K562 (cell line): ENCODE measurements around the gene SLC6A13. TPM values are rescaled to one million over a fixed set of nuclear protein-coding genes. Genes with fewer than 3 reads are reported as not detected.

Experiments used
- ATAC-seq: fragments of 200-7000 bp; cut with Tn5 transposase; 3 replicates; pipeline ENCODE4 v1.9.1; 2020; ENCODE audit warnings: moderate library complexity
- BruUV-seq: library from RNA; stranded (reverse); fragments of 400-500 nt; replicated peaks from 2 replicates; lab custom pipeline; 2021; lab: Mats Ljungman, UMichigan
- CTCF ChIA-PET: fragments of 300-600 bp; formaldehyde crosslinking; extraction: SDS; loops from one replicate; lab custom pipeline; 2021; ENCODE audit warnings: low intra/inter-chr PET ratio; lab: Yijun Ruan, JAX
- POLR2A ChIA-PET: fragments of 300-600, 350-650 bp; sonication (Branson Sonifier 250); formaldehyde crosslinking; extraction: SDS; loops from one replicate; lab custom pipeline; 2021; ENCODE audit warnings: antibody characterized with exemption, inconsistent platforms; lab: Yijun Ruan, JAX
- DNase-seq, 4 experiments: peaks; one replicate each; pipeline versions ENCODE4 v3.0.0 to v3.0.0-alpha.2; 2011 to 2018; ENCODE audit warnings: low spot score in 3 of 4, mixed read lengths in 3 of 4; ENCODE audit errors: extremely low read depth in 1 of 4
- FAIRE-seq: peaks from 2 replicates; lab custom pipeline; 2011; peaks lifted over from hg19 to GRCh38; lab: Jason Lieb, UNC
- H2AFZ ChIP-seq: 2 replicates; pipeline ENCODE4 v1.6.0; 2011; ENCODE audit warnings: low read depth, low read length, control low read depth, inconsistent platforms
- H3K27ac ChIP-seq: fragments of 200-600 bp; 3 replicates; pipeline ENCODE4 v1.8.0; 2011; ENCODE audit warnings: low read depth, mild to moderate bottlenecking, control low read depth, inconsistent platforms, low read length, moderate library complexity, mixed read lengths; ENCODE audit errors: extremely low read depth
- H3K27me3 ChIP-seq, 2 experiments: fragments of 300-600 bp in 1 of 2; 2 replicates in 1 of 2; 3 replicates in 1 of 2; pipeline versions ENCODE4 v1.6.0 to v1.8.0; 2011; ENCODE audit warnings: inconsistent platforms in 2 of 2, low read length in 2 of 2, mild to moderate bottlenecking in 1 of 2, mixed read lengths in 1 of 2, moderate library complexity in 1 of 2; ENCODE audit not compliant: control insufficient read depth in 2 of 2, insufficient read depth in 2 of 2
- H3K36me3 ChIP-seq: fragments of 300-600 bp; 3 replicates; pipeline ENCODE4 v1.8.0; 2011; ENCODE audit warnings: mild to moderate bottlenecking, low read length, inconsistent platforms; ENCODE audit not compliant: control insufficient read depth, insufficient read depth
- H3K4me1 ChIP-seq, 2 experiments: fragments of 200-600 bp in 1 of 2; replicated peaks in 1 of 2; 2 replicates in 1 of 2; 3 replicates in 1 of 2; pipeline versions ENCODE4 v1.5.1 to v1.8.0; 2011; ENCODE audit warnings: inconsistent platforms in 2 of 2, low read length in 2 of 2, mild to moderate bottlenecking in 1 of 2, mixed read lengths in 1 of 2, moderate library complexity in 1 of 2; ENCODE audit not compliant: control insufficient read depth in 2 of 2, insufficient read depth in 2 of 2
- H3K4me2 ChIP-seq: 2 replicates; pipeline ENCODE4 v1.6.1; 2011; ENCODE audit warnings: low read length, control low read depth, inconsistent platforms, mixed read lengths; ENCODE audit not compliant: insufficient read depth
- H3K4me3 ChIP-seq: fragments of 200-600 bp; sonication (generic), shearing (Covaris generic); 2 replicates; pipeline ENCODE4 v1.5.1; 2016; ENCODE audit warnings: control low read depth, inconsistent platforms
- H3K79me2 ChIP-seq: fragments of 200-600 bp; 3 replicates; pipeline ENCODE4 v1.8.0; 2011; ENCODE audit warnings: low read length, inconsistent platforms; ENCODE audit not compliant: control insufficient read depth, insufficient read depth
- H3K9ac ChIP-seq, 2 experiments: 2 replicates each; pipeline versions ENCODE4 v1.6.0 to v1.6.1; 2011; ENCODE audit warnings: low read depth in 2 of 2, low read length in 2 of 2, control low read depth in 1 of 2, inconsistent platforms in 1 of 2, mild to moderate bottlenecking in 1 of 2, mixed read lengths in 1 of 2; ENCODE audit not compliant: insufficient read depth in 1 of 2
- H3K9me1 ChIP-seq: one replicate; pipeline ENCODE4 v1.6.0; 2011; ENCODE audit warnings: inconsistent platforms, mild to moderate bottlenecking, low read length, moderate library complexity; ENCODE audit not compliant: control insufficient read depth, insufficient read depth
- H3K9me3 ChIP-seq: replicated peaks from 2 replicates; pipeline ENCODE4 v1.5.1; 2011; ENCODE audit warnings: low read depth, low read length, inconsistent platforms; ENCODE audit not compliant: control insufficient read depth, insufficient read depth
- H4K20me1 ChIP-seq: replicated peaks from 2 replicates; pipeline ENCODE4 v1.6.1; 2011; ENCODE audit warnings: low read length, inconsistent platforms, mixed read lengths; ENCODE audit not compliant: control insufficient read depth, insufficient read depth
- ATF1 ChIP-seq, 2 experiments: fragments of 450-650 bp in 1 of 2; IDR thresholded peaks; 2 replicates each; pipeline ENCODE4 v1.6.1; 2016; ENCODE audit warnings: missing compliant biosample characterization in 1 of 2, missing genetic modification characterization in 1 of 2
- MGA ChIP-seq: fragments of 450-650 bp; IDR thresholded peaks from 2 replicates; pipeline ENCODE4 v1.6.1; 2016; ENCODE audit warnings: mild to moderate bottlenecking, moderate library complexity
- RBM17 ChIP-seq: fragments of 200-400 bp; formaldehyde crosslinking; IDR thresholded peaks from 2 replicates; pipeline ENCODE4 v1.6.1; 2017; ENCODE audit warnings: low read depth, mild to moderate bottlenecking, low read length, borderline replicate concordance
- WGBS: fragments of 100-300 bp; shearing (Covaris generic); methylation state at CpG from one replicate; pipeline ENCODE4 v1.1.6; 2016; ENCODE audit warnings: low coverage, mixed read lengths; ENCODE audit not compliant: insufficient coverage; ENCODE audit errors: missing lambda C conversion rate; 5-methylcytosine and 5-hydroxymethylcytosine counted together
- in situ Hi-C: fragments of 300-500 bp; cut with MboI; formaldehyde crosslinking; loops from 4 replicates; pipeline ENCODE4 v1.15.0; 2018; ENCODE audit warnings: inconsistent platforms, mixed read lengths
- intact Hi-C: fragments of 100-400 bp; cut with micrococcal nuclease; formaldehyde crosslinking; loops from 2 replicates; pipeline ENCODE4 v1.14.2; 2022
- polyA plus RNA-seq, 8 experiments: library from polyadenylated mRNA; depleted of rRNA in 4 of 8; stranded (reverse) in 5 of 8; unstranded in 3 of 8; fragments of >200 nt; fragmentation: Nextera tagmentation in 2 of 8; fragmentation: Illumina TruSeq in 1 of 8; extraction: Ambion mirVana in 2 of 8; extraction: Trizol in 1 of 8; gene quantifications; 2 replicates each; pipeline versions ENCODE4 v1.2.1 to v1.2.3, GENCODE V29; 2011 to 2014; ENCODE audit warnings: inconsistent platforms in 1 of 8, missing spikeins in 1 of 8
- total RNA-seq, 7 experiments: library from RNA; depleted of rRNA in 6 of 7; stranded (reverse); fragments of >200 nt in 6 of 7; fragmentation: Illumina TruSeq in 2 of 7; extraction: Trizol in 2 of 7; gene quantifications; 2 replicates each; pipeline versions ENCODE4 v1.2.1 to v1.2.3, GENCODE V29; 2011 to 2021; ENCODE audit warnings: low replicate concordance in 1 of 7

The SLC6A13 gene
- total and polyA plus RNA-seq, 9 of the 15 experiments (the other 6 are each of a cell fraction or from before 2014, with no cell fraction given), result 0.06 to 0.33 (median 0.22) TPM; not detected in 4

- H3K9ac ChIP-seq, result no peak overlapping the region
- BruUV-seq, result no TSS peak
- H2AFZ ChIP-seq, result no peak overlapping the region
- H3K27me3 ChIP-seq, result no peaks in the 10 kb centered on the region
- H4K20me1 ChIP-seq, result no peaks in the 10 kb centered on the region
- no peaks in the 10 kb centered on the region for H3K9me3 ChIP-seq
- ChIA-PET POLR2A (no interaction called here), CTCF (no interaction called here)
- no peak overlapping the region for H3K4me3 ChIP-seq
- intact Hi-C loops (no loop called here), in situ Hi-C loops (no loop called here)
- no peak overlapping the region for H3K27ac ChIP-seq
- whole genome bisulfite sequencing, result 53% methylated on average over 3 of the region's 4 CpGs
- no peaks in the 10 kb centered on the region for H3K4me1 ChIP-seq
- ATAC-seq (no peak), DNase-seq (no peak), FAIRE-seq (no peak)
- no peaks in the 10 kb centered on the region for H3K36me3 ChIP-seq
- H3K4me2 ChIP-seq, result no peak overlapping the region
- no peaks in the 10 kb centered on the region for H3K9me1 ChIP-seq
- no peaks in the 10 kb centered on the region for H3K79me2 ChIP-seq
- no peak for TF ChIP-seq RBM17
Measured at GRCh38 chr12:271161-271560, 8.5 kb upstream of the SLC6A13 start.

- BruUV-seq, result no TSS peak
- Histone ChIP-seq H3K4me3 (no peak overlapping the region), H3K4me1 (peaks cover 0 to 9% of the 10 kb centered on the region in 2 experiments; a peak in 2 of 5 replicates), H3K4me2 (no peak overlapping the region), H3K36me3 (no peaks in the 10 kb centered on the region), H3K27me3 (no peaks in the 10 kb centered on the region), H3K79me2 (no peaks in the 10 kb centered on the region), H3K9me3 (no peaks in the 10 kb centered on the region), H2AFZ (no peak overlapping the region), H3K9ac (no peak overlapping the region), H3K27ac (no peak overlapping the region), H3K9me1 (no peaks in the 10 kb centered on the region), H4K20me1 (no peaks in the 10 kb centered on the region)
- ChIA-PET CTCF (no interaction called here), POLR2A (no interaction called here)
- intact Hi-C loops, result no loop called here
- 11% methylated on average over 3 of the region's 3 CpGs for WGBS
- no peak for FAIRE-seq
- in situ Hi-C loops, result no loop called here
- DNase-seq, result no peak
- no peak for ATAC-seq
- TF ChIP-seq MGA (no peak), ATF1 (CRISPR knock-in tag; IDR thresholded peaks at IDR 0.05) (no peak), ATF1 (tag; IDR thresholded peaks at IDR 0.05) (no peak)
Measured at GRCh38 chr12:269191-269590, 6.6 kb upstream of the SLC6A13 start.
